WTC11 (cell line): ENCODE measurements around the gene PKDCC. TPM values are rescaled to one million over a fixed set of nuclear protein-coding genes. Genes with fewer than 3 reads are reported as not detected.

Source experiments
- ATAC-seq: fragments of 200-7000 bp; cut with Tn5 transposase; 2 replicates; pipeline ENCODE4 v1.10.0; 2021; ENCODE audit warnings: mild to moderate bottlenecking, moderate library complexity
- CTCF ChIA-PET: fragments of 300-600 bp; sonication (Branson Sonifier 250); formaldehyde crosslinking; loops from one replicate; lab custom pipeline; 2021; ENCODE audit warnings: antibody characterized with exemption; lab: Charles Lee
- POLR2A ChIA-PET: fragments of 350-600 bp; sonication (Branson Sonifier 250); formaldehyde crosslinking; loops from one replicate; lab custom pipeline; 2021; ENCODE audit warnings: antibody characterized with exemption; lab: Charles Lee
- DNase-seq: peaks from one replicate; pipeline ENCODE4 v3.0.0; 2021; ENCODE audit warnings: low spot score
- H3K27ac Mint-ChIP-seq: 2 replicates; pipeline ENCODE4 v1.8.0; 2021; ENCODE audit warnings: mixed read lengths
- H3K27me3 Mint-ChIP-seq: 2 replicates; pipeline ENCODE4 v1.8.0; 2021; ENCODE audit warnings: low read depth, mild to moderate bottlenecking, moderate library complexity, mixed read lengths
- H3K36me3 Mint-ChIP-seq: 2 replicates; pipeline ENCODE4 v1.8.0; 2021; ENCODE audit warnings: mixed read lengths
- H3K4me1 Mint-ChIP-seq: 2 replicates; pipeline ENCODE4 v1.8.0; 2022; ENCODE audit warnings: mixed read lengths
- H3K4me3 Mint-ChIP-seq: 2 replicates; pipeline ENCODE4 v1.8.0; 2021; ENCODE audit warnings: mild to moderate bottlenecking, moderate library complexity, mixed read lengths
- H3K9me3 Mint-ChIP-seq: 2 replicates; pipeline ENCODE4 v1.8.0; 2021; ENCODE audit warnings: mixed read lengths
- AFF4 ChIP-seq: sonication (generic); formaldehyde crosslinking; IDR thresholded peaks from 2 replicates; pipeline ENCODE4 v1.8.1; 2023; ENCODE audit warnings: mild to moderate bottlenecking, missing genetic modification reagents, borderline replicate concordance
- FOXP4 ChIP-seq: sonication (generic); formaldehyde crosslinking; IDR thresholded peaks from 2 replicates; pipeline ENCODE4 v1.8.0; 2022; ENCODE audit warnings: mild to moderate bottlenecking, missing genetic modification reagents
- JUN ChIP-seq: sonication (generic); formaldehyde crosslinking; IDR thresholded peaks from 2 replicates; pipeline ENCODE4 v1.8.0; 2023; ENCODE audit warnings: mild to moderate bottlenecking, missing genetic modification reagents
- MXD4 ChIP-seq: fragments of 250-450 bp; sonication (Bioruptor Pico); IDR thresholded peaks from 2 replicates; pipeline ENCODE4 v1.8.0; 2021; ENCODE audit warnings: mild to moderate bottlenecking, moderate library complexity, borderline replicate concordance
- NFE2L1 ChIP-seq: sonication (generic); formaldehyde crosslinking; IDR thresholded peaks from 2 replicates; pipeline ENCODE4 v1.8.1; 2023; ENCODE audit warnings: missing genetic modification reagents
- NFYB ChIP-seq: sonication (generic); formaldehyde crosslinking; conservative IDR thresholded peaks from 2 replicates; pipeline ENCODE4 v1.8.0; 2022; ENCODE audit warnings: low read depth, missing genetic modification reagents
- NR2C2 ChIP-seq: sonication (generic); formaldehyde crosslinking; IDR thresholded peaks from 2 replicates; pipeline ENCODE4 v1.8.0; 2022; ENCODE audit warnings: mild to moderate bottlenecking, missing genetic modification reagents
- NR3C1 ChIP-seq: sonication (generic); formaldehyde crosslinking; conservative IDR thresholded peaks from 2 replicates; pipeline ENCODE4 v1.8.1; 2023; ENCODE audit warnings: low read depth, mild to moderate bottlenecking, missing genetic modification reagents
- RORB ChIP-seq: fragments of 250-450 bp; sonication (Bioruptor Pico); IDR thresholded peaks from 2 replicates; pipeline ENCODE4 v1.9.0; 2021; ENCODE audit warnings: mild to moderate bottlenecking
- SMAD3 ChIP-seq: sonication (generic); formaldehyde crosslinking; IDR thresholded peaks from 2 replicates; pipeline ENCODE4 v1.8.0; 2022; ENCODE audit warnings: missing genetic modification reagents, mild to moderate bottlenecking, borderline replicate concordance
- SP1 ChIP-seq: sonication (generic); formaldehyde crosslinking; conservative IDR thresholded peaks from 2 replicates; pipeline ENCODE4 v1.8.1; 2022; ENCODE audit warnings: missing genetic modification reagents
- TEAD1 ChIP-seq: sonication (generic); formaldehyde crosslinking; IDR thresholded peaks from 2 replicates; pipeline ENCODE4 v1.8.0; 2022; ENCODE audit warnings: mild to moderate bottlenecking, missing genetic modification reagents
- TP53 ChIP-seq: sonication (generic); formaldehyde crosslinking; IDR thresholded peaks from 2 replicates; pipeline ENCODE4 v1.8.1; 2023; ENCODE audit warnings: mild to moderate bottlenecking, missing genetic modification reagents
- ZBTB21 ChIP-seq: sonication (generic); formaldehyde crosslinking; IDR thresholded peaks from 2 replicates; pipeline ENCODE4 v1.8.1; 2023; ENCODE audit warnings: mild to moderate bottlenecking, missing genetic modification reagents, borderline replicate concordance
- ZBTB43 ChIP-seq: sonication (generic); formaldehyde crosslinking; IDR thresholded peaks from 2 replicates; pipeline ENCODE4 v1.8.1; 2023; ENCODE audit warnings: mild to moderate bottlenecking, missing genetic modification reagents
- ZNF121 ChIP-seq: sonication (generic); formaldehyde crosslinking; IDR thresholded peaks from 2 replicates; pipeline ENCODE4 v1.8.0; 2023; ENCODE audit warnings: missing genetic modification reagents
- ZNF138 ChIP-seq: sonication (generic); formaldehyde crosslinking; conservative IDR thresholded peaks from 2 replicates; pipeline ENCODE4 v1.8.1; 2022; ENCODE audit warnings: mild to moderate bottlenecking, moderate library complexity, missing genetic modification reagents
- ZNF219 ChIP-seq: sonication (generic); formaldehyde crosslinking; IDR thresholded peaks from 2 replicates; pipeline ENCODE4 v1.8.0; 2023; ENCODE audit warnings: missing genetic modification reagents, mild to moderate bottlenecking, borderline replicate concordance
- ZNF232 ChIP-seq: sonication (generic); formaldehyde crosslinking; IDR thresholded peaks from 2 replicates; pipeline ENCODE4 v1.8.0; 2022; ENCODE audit warnings: mild to moderate bottlenecking, missing genetic modification reagents
- ZNF423 ChIP-seq: fragments of 250-450 bp; sonication (Bioruptor Pico); IDR thresholded peaks from 2 replicates; pipeline ENCODE4 v2.1.2; 2022; ENCODE audit warnings: mild to moderate bottlenecking, moderate library complexity
- total RNA-seq: library from RNA; stranded (reverse); gene quantifications from 3 replicates; pipeline ENCODE4 v1.2.3, GENCODE V29; 2021
- TF ChIP-seq, protein P1 (sequence below): sonication (generic); formaldehyde crosslinking; conservative IDR thresholded peaks from 2 replicates; pipeline ENCODE4 v1.8.1; 2022; ENCODE audit warnings: mild to moderate bottlenecking, missing genetic modification reagents
- TF ChIP-seq, protein P2 (sequence below): sonication (generic); formaldehyde crosslinking; IDR thresholded peaks from 2 replicates; pipeline ENCODE4 v1.8.1; 2023; ENCODE audit warnings: mild to moderate bottlenecking, missing genetic modification reagents, moderate library complexity
- TF ChIP-seq, protein P3 (sequence below): fragments of 200-600 bp; IDR thresholded peaks from 2 replicates; pipeline ENCODE4 v1.8.0; 2022; ENCODE audit warnings: antibody characterized with exemption

The PKDCC gene
- total RNA-seq, 1 experiment from 2014 or later = 27.3 TPM

- TF ChIP-seq SMAD3 = no peak
Measured at GRCh38 chr2:42092084-42092996, 44.5 kb downstream of the PKDCC start (continued).

GRCh38 chr2:42094114-42094513 is 46.3 kb downstream of the PKDCC start:
- Mint-ChIP-seq H3K27ac (no peak overlapping the region), H3K36me3 (no peaks in the 10 kb centered on the region), H3K27me3 (peaks cover 53% of the 10 kb centered on the region), H3K9me3 (no peaks in the 10 kb centered on the region), H3K4me1 (peaks cover 15% of the 10 kb centered on the region), H3K4me3 (no peak overlapping the region)
- ChIA-PET POLR2A (interaction anchor here (0.7 kb wide), 1 partner anchor 114 kb away, joined by 3 read pairs; no protein-coding TSS in a partner anchor), CTCF (interaction anchor here (1.0 to 10.0 kb wide), 3 partner anchors 144 to 240 kb away, joined by 4 to 127 read pairs (median 4); no protein-coding TSS in a partner anchor)
- no peak for TF ChIP-seq NFYB (CRISPR knock-in tag)
- TF ChIP-seq ZNF138 = no peak
- no peak for TF ChIP-seq ZNF423
- TF ChIP-seq RORB (CRISPR knock-in tag) = no peak
- no peak for TF ChIP-seq ZNF121
- no peak for TF ChIP-seq ZNF219 (CRISPR knock-in tag)
- TF ChIP-seq, protein P1, sequence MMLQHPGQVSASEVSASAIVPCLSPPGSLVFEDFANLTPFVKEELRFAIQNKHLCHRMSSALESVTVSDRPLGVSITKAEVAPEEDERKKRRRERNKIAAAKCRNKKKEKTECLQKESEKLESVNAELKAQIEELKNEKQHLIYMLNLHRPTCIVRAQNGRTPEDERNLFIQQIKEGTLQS (CRISPR knock-in tag) = no peak
- no peak for TF ChIP-seq ZBTB21 (CRISPR knock-in tag)
- TF ChIP-seq NR2C2 (CRISPR knock-in tag) = no peak
- no peak for TF ChIP-seq ZNF232 (CRISPR knock-in tag)
- TF ChIP-seq FOXP4 (CRISPR knock-in tag) = no peak
- TF ChIP-seq, protein P2, sequence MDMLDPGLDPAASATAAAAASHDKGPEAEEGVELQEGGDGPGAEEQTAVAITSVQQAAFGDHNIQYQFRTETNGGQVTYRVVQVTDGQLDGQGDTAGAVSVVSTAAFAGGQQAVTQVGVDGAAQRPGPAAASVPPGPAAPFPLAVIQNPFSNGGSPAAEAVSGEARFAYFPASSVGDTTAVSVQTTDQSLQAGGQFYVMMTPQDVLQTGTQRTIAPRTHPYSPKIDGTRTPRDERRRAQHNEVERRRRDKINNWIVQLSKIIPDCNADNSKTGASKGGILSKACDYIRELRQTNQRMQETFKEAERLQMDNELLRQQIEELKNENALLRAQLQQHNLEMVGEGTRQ (CRISPR knock-in tag) = no peak
- no peak for TF ChIP-seq NFE2L1 (CRISPR knock-in tag)
- TF ChIP-seq MXD4 (CRISPR knock-in tag) = no peak
- TF ChIP-seq ZBTB43 = no peak
- DNase-seq = no peak
- ATAC-seq = no peak

- ChIA-PET CTCF (interaction anchor here (0.7 to 2.4 kb wide), 9 partner anchors 13 to 696 kb away, joined by 3 to 9 read pairs (median 3); no protein-coding TSS in a partner anchor), POLR2A (no interaction called here)
- H3K36me3 Mint-ChIP-seq = peaks cover 9% of the 10 kb centered on the region
- ATAC-seq = no peak
- no peak overlapping the region for H3K27ac Mint-ChIP-seq
- TF ChIP-seq JUN (CRISPR knock-in tag) (no peak), SMAD3 (no peak), SP1 (CRISPR knock-in tag) (no peak), TP53 (CRISPR knock-in tag) (no peak), TEAD1 (CRISPR knock-in tag) (no peak), ZNF232 (CRISPR knock-in tag) (no peak), NR3C1 (CRISPR knock-in tag) (no peak), AFF4 (CRISPR knock-in tag) (no peak)
- TF ChIP-seq, protein P3, sequence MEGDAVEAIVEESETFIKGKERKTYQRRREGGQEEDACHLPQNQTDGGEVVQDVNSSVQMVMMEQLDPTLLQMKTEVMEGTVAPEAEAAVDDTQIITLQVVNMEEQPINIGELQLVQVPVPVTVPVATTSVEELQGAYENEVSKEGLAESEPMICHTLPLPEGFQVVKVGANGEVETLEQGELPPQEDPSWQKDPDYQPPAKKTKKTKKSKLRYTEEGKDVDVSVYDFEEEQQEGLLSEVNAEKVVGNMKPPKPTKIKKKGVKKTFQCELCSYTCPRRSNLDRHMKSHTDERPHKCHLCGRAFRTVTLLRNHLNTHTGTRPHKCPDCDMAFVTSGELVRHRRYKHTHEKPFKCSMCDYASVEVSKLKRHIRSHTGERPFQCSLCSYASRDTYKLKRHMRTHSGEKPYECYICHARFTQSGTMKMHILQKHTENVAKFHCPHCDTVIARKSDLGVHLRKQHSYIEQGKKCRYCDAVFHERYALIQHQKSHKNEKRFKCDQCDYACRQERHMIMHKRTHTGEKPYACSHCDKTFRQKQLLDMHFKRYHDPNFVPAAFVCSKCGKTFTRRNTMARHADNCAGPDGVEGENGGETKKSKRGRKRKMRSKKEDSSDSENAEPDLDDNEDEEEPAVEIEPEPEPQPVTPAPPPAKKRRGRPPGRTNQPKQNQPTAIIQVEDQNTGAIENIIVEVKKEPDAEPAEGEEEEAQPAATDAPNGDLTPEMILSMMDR = peak; percentile 76
- peaks cover 15% of the 10 kb centered on the region for H3K4me1 Mint-ChIP-seq
- DNase-seq = peak; percentile 51
- peaks cover 49% of the 10 kb centered on the region for H3K27me3 Mint-ChIP-seq
- no peak overlapping the region for H3K4me3 Mint-ChIP-seq
- H3K9me3 Mint-ChIP-seq = peaks cover 12% of the 10 kb centered on the region
Measured at GRCh38 chr2:42095923-42096408, 48.1 kb downstream of the PKDCC start.
